ENCODE results near the gene KCNG2. TPM values are rescaled to one million over a fixed set of nuclear protein-coding genes. Genes with fewer than 3 reads are reported as not detected.

Gene KCNG2
- total RNA-seq, 4 donors from 2014 or later = 0.27 TPM; not detected in 3

- H3K4me3 ChIP-seq = peak overlapping the region in 1 of 2 donors; percentile 39
- no peak for ATAC-seq
- 79 to 83% methylated on average over 2 to 12 of the region's 16 CpGs for WGBS, 2 donors (ENCODE audit: low coverage in 1 of 2)
These were observed 10.2 kb upstream of the KCNG2 start for GRCh38 chr18:79787527-79787864.

GRCh38 chr18:79787865-79788733, 9.6 kb upstream of the KCNG2 start:
- TF ChIP-seq POLR2A (IDR thresholded peaks at IDR 0.05) = no peak
- no peak for TF ChIP-seq CTCF (IDR thresholded peaks at IDR 0.05)
- no peak for TF ChIP-seq POLR2AphosphoS5 (IDR thresholded peaks at IDR 0.05)
- no peak for TF ChIP-seq EP300 (IDR thresholded peaks at IDR 0.05)
- WGBS, 2 donors (ENCODE audit: low coverage in 1 of 2) = 28% methylated on average over 3 of the region's 106 CpGs; no CpG with 5 or more reads in 1 of the 2 donors
- Histone ChIP-seq H3K27me3 (peaks cover 96% of the 10 kb centered on the region), H3K4me3 (peak overlapping the region in 1 of 2 donors; percentile 39), H3K36me3 (no peaks in the 10 kb centered on the region), H3K4me1 (peaks cover 0 to 15% (median 7%) of the 10 kb centered on the region in 3 donors), H3K27ac (no peak overlapping the region), H3K9me3 (no peaks in the 10 kb centered on the region)
- no peak for ATAC-seq

More at GRCh38 chr18:79787527-79787864, 10.2 kb upstream of the KCNG2 start:
- Histone ChIP-seq H3K27me3 (peaks cover 97% of the 10 kb centered on the region), H3K9me3 (no peaks in the 10 kb centered on the region), H3K4me1 (peaks cover 0 to 15% (median 7%) of the 10 kb centered on the region in 3 donors), H3K36me3 (no peaks in the 10 kb centered on the region), H3K27ac (no peak overlapping the region)
- no peak for TF ChIP-seq CTCF (IDR thresholded peaks at IDR 0.05)
- TF ChIP-seq EP300 (IDR thresholded peaks at IDR 0.05) = no peak
- no peak for TF ChIP-seq POLR2AphosphoS5 (IDR thresholded peaks at IDR 0.05)
- TF ChIP-seq POLR2A (IDR thresholded peaks at IDR 0.05) = no peak

- ATAC-seq = no peak
- peaks cover 89% of the 10 kb centered on the region for H3K27me3 ChIP-seq
- H3K36me3 ChIP-seq = no peaks in the 10 kb centered on the region
- no peak overlapping the region for H3K4me3 ChIP-seq
- WGBS, 2 donors (ENCODE audit: low coverage in 1 of 2) = no CpG with 5 or more reads among the region's 27 CpGs
- peaks cover 0 to 15% (median 7%) of the 10 kb centered on the region in 3 donors for H3K4me1 ChIP-seq
- no peak overlapping the region for H3K27ac ChIP-seq
- TF ChIP-seq POLR2A (IDR thresholded peaks at IDR 0.05) (no peak), EP300 (IDR thresholded peaks at IDR 0.05) (no peak), POLR2AphosphoS5 (IDR thresholded peaks at IDR 0.05) (no peak), CTCF (IDR thresholded peaks at IDR 0.05) (no peak)
- H3K9me3 ChIP-seq = no peaks in the 10 kb centered on the region
These were observed 9.0 kb upstream of the KCNG2 start for GRCh38 chr18:79788734-79789085.

- Histone ChIP-seq H3K9me3 (no peaks in the 10 kb centered on the region), H3K27me3 (peaks cover 84% of the 10 kb centered on the region), H3K4me3 (no peak overlapping the region), H3K27ac (no peak overlapping the region), H3K36me3 (no peaks in the 10 kb centered on the region), H3K4me1 (peaks cover 0 to 15% (median 7%) of the 10 kb centered on the region in 3 donors)
- WGBS, 2 donors (ENCODE audit: low coverage in 1 of 2) = 92 to 94% methylated on average over 21 to 22 of the region's 54 CpGs
- TF ChIP-seq EP300 (IDR thresholded peaks at IDR 0.05) = no peak
- TF ChIP-seq POLR2A (IDR thresholded peaks at IDR 0.05) = no peak
- TF ChIP-seq CTCF (IDR thresholded peaks at IDR 0.05) = no peak
- no peak for TF ChIP-seq POLR2AphosphoS5 (IDR thresholded peaks at IDR 0.05)
- no peak for ATAC-seq
These were observed 8.4 kb upstream of the KCNG2 start for GRCh38 chr18:79789091-79789891.

Measured in gastroesophageal sphincter (tissue), 4 donors.